Panc1 (cell line): ENCODE results near the gene GNLY. TPM values are rescaled to one million over a fixed set of nuclear protein-coding genes. Genes with fewer than 3 reads are reported as not detected.

Experiments used
- ATAC-seq: fragments of 200-7000 bp; cut with Tn5 transposase; 2 replicates; pipeline ENCODE4 v1.9.1; 2020; ENCODE audit warnings: mild to moderate bottlenecking, moderate library complexity
- BruUV-seq: library from RNA; stranded (reverse); fragments of 400-500 nt; replicated peaks from 2 replicates; lab custom pipeline; 2021; lab: Mats Ljungman, UMichigan
- CTCF ChIA-PET: fragments of 300-600 bp; sonication (Branson Sonifier 250); formaldehyde crosslinking; loops from one replicate; lab custom pipeline; 2022; ENCODE audit warnings: antibody characterized with exemption; lab: Charles Lee
- POLR2A ChIA-PET: fragments of 300-600 bp; sonication (Branson Sonifier 250); formaldehyde crosslinking; loops from one replicate; lab custom pipeline; 2022; ENCODE audit warnings: antibody characterized with exemption; lab: Charles Lee
- DNase-seq: peaks from one replicate; pipeline ENCODE4 v3.0.0-alpha.2; 2010; ENCODE audit warnings: low read depth, low spot score
- H3K27ac ChIP-seq: 2 replicates; pipeline ENCODE4 v1.5.1; 2011; ENCODE audit warnings: mild to moderate bottlenecking, low read length, inconsistent platforms
- H3K27me3 ChIP-seq: fragments of 200-500 bp; sonication (Bioruptor generic); 2 replicates; pipeline ENCODE4 v1.6.0; 2014; ENCODE audit warnings: low read length, inconsistent platforms; ENCODE audit not compliant: control insufficient read depth, insufficient read depth
- H3K36me3 ChIP-seq: fragments of 200-500 bp; sonication (Bioruptor generic); 2 replicates; pipeline ENCODE4 v1.5.1; 2014; ENCODE audit warnings: inconsistent platforms, mild to moderate bottlenecking, low read length, moderate library complexity; ENCODE audit not compliant: control insufficient read depth, insufficient read depth
- H3K4me1 ChIP-seq: 2 replicates; pipeline ENCODE4 v1.5.1; 2011; ENCODE audit warnings: inconsistent platforms, mild to moderate bottlenecking, low read length, moderate library complexity; ENCODE audit not compliant: control insufficient read depth, insufficient read depth
- H3K4me3 ChIP-seq, 2 experiments: 2 replicates each; pipeline ENCODE4 v1.5.1; 2011 to 2012; ENCODE audit warnings: low read depth in 2 of 2, low read length in 2 of 2, mild to moderate bottlenecking in 2 of 2, inconsistent platforms in 1 of 2, moderate library complexity in 1 of 2
- H3K9me3 ChIP-seq: fragments of 200-500 bp; sonication (Bioruptor generic); 2 replicates; pipeline ENCODE4 v1.5.1; 2014; ENCODE audit warnings: low read depth, mild to moderate bottlenecking, inconsistent platforms, low read length, moderate library complexity; ENCODE audit not compliant: control insufficient read depth, insufficient read depth
- POLR2AphosphoS5 ChIP-seq: IDR thresholded peaks from 2 replicates; pipeline ENCODE4 v1.6.1; 2012; ENCODE audit warnings: mild to moderate bottlenecking, low read depth, low read length, moderate library complexity
- SIN3A ChIP-seq: IDR thresholded peaks from 2 replicates; pipeline ENCODE4 v1.6.1; 2012; ENCODE audit warnings: low read depth, mild to moderate bottlenecking, low read length, moderate library complexity, borderline replicate concordance; ENCODE audit not compliant: insufficient read depth
- TCF7L2 ChIP-seq: IDR thresholded peaks from 2 replicates; pipeline ENCODE4 v1.6.1; 2011; ENCODE audit warnings: mild to moderate bottlenecking, low read depth, low read length, inconsistent platforms
- in situ Hi-C: cut with HindIII; loops from 2 replicates; pipeline ENCODE4 v1.10.0; 2016; ENCODE audit warnings: low sequenced_read_pairs, low pct_unique_long_range_greater_than_20kb
- intact Hi-C: fragments of 100-400 bp; cut with micrococcal nuclease; formaldehyde crosslinking; loops from one replicate; pipeline ENCODE4 v1.10.0; 2022; ENCODE audit not compliant: unreplicated experiment
- total RNA-seq: library from RNA; stranded (reverse); gene quantifications from one replicate; pipeline ENCODE4 v1.2.1, GENCODE V29; 2021; ENCODE audit not compliant: unreplicated experiment
- TF ChIP-seq, protein P1 (sequence below), 2 experiments: IDR thresholded peaks; 2 replicates each; pipeline ENCODE4 v1.6.1; 2011 to 2012; ENCODE audit warnings: low read depth in 2 of 2, control low read depth in 1 of 2, low read length in 1 of 2, mild to moderate bottlenecking in 1 of 2, moderate library complexity in 1 of 2; ENCODE audit not compliant: insufficient read depth in 1 of 2
- TF ChIP-seq, protein P2 (sequence below): fragments of 450-650 bp; IDR thresholded peaks from 2 replicates; pipeline ENCODE4 v1.5.1; 2017; ENCODE audit warnings: mild to moderate bottlenecking

Gene GNLY
- total RNA-seq, 1 experiment from 2014 or later = not detected

DNA sequence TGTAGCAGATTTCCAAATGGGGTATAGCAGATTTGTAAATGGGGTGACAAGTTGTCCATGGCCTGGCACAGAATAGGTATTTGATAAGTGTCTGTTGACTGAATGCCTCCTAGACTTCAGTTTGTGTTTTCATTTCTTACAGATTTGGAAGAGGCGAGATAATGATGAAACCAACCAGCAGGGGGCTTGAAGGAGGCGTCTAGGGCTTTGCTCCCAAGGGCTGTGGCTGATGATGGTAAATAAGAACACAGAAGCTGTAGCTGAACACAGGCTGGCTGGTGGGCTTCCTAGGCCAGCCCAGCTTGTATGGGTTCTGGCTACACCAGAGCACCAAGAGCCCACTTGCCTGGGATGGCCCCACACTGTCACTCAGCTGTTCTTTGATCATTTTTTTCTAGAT, 45.5 kb upstream of the GNLY start:
- Histone ChIP-seq H3K27me3 (no peaks in the 10 kb centered on the region), H3K36me3 (peaks cover 37% of the 10 kb centered on the region), H3K4me3 (no peak overlapping the region), H3K9me3 (no peaks in the 10 kb centered on the region), H3K4me1 (no peaks in the 10 kb centered on the region), H3K27ac (no peak overlapping the region)
- POLR2A ChIA-PET = no interaction called here
- CTCF ChIA-PET = interaction anchor here (0.6 kb wide), 2 partner anchors 8 to 34 kb away, joined by 3 read pairs; no protein-coding TSS in a partner anchor
- DNase-seq = no peak
- no TSS peak for BruUV-seq
- in situ Hi-C loops (no loop called here), intact Hi-C loops (no loop called here)
- TF ChIP-seq, protein P1, sequence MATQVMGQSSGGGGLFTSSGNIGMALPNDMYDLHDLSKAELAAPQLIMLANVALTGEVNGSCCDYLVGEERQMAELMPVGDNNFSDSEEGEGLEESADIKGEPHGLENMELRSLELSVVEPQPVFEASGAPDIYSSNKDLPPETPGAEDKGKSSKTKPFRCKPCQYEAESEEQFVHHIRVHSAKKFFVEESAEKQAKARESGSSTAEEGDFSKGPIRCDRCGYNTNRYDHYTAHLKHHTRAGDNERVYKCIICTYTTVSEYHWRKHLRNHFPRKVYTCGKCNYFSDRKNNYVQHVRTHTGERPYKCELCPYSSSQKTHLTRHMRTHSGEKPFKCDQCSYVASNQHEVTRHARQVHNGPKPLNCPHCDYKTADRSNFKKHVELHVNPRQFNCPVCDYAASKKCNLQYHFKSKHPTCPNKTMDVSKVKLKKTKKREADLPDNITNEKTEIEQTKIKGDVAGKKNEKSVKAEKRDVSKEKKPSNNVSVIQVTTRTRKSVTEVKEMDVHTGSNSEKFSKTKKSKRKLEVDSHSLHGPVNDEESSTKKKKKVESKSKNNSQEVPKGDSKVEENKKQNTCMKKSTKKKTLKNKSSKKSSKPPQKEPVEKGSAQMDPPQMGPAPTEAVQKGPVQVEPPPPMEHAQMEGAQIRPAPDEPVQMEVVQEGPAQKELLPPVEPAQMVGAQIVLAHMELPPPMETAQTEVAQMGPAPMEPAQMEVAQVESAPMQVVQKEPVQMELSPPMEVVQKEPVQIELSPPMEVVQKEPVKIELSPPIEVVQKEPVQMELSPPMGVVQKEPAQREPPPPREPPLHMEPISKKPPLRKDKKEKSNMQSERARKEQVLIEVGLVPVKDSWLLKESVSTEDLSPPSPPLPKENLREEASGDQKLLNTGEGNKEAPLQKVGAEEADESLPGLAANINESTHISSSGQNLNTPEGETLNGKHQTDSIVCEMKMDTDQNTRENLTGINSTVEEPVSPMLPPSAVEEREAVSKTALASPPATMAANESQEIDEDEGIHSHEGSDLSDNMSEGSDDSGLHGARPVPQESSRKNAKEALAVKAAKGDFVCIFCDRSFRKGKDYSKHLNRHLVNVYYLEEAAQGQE (IDR thresholded peaks at IDR 0.05; ENCODE audit: insufficient read depth in 1 of 2, low read depth in 2 of 2, low read length in 1 of 2) = no peak
- no peak for TF ChIP-seq POLR2AphosphoS5
- TF ChIP-seq TCF7L2 = no peak
- peak; percentile 63 for ATAC-seq

DNA sequence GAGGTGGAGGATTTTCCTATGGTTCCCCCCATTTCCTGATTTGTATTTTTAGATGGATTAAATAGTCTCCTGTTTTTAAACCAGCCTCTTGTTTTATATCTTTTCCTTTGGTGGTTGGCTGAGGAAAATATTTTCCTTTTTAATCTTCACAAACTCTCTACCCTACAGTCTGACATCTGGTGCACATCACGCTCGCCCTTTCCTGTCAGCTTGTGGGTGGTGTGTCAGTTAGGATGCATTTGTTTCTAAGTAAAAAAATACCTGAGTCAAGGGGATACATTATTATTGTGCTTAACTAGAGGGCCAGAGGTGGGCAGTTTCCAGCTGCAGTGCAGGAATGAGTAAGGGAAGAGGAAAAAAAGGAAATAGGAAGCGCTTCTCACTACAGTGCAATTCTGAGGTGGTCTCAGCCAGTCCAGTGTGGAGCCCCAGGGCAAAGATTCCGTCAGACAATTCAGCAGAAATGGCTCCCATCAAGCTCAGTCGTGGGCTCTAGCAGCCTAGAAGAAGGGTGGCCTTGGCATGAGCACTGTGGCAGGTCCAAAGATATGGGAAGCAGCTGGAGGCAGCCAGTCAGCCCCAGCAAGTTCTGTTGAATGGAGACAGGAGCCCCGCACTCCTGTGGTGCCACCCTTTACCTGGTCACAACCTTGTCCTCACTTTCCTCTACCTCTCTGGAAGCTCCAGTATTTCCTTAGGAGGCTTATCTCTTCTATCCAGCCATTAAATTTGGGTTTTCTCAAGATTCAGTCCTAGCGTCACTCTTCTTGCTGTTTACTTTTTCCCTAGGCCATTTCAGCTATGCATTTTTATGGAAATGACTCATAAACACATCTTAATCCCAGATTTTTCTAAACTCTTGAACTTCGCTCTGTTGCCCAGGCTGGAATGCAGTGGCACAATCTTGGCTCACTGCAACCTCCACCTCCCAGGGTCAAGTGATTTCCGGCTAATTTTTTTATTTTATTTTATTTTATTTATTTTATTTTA, 44.7 kb upstream of the GNLY start:
- CTCF ChIA-PET = no interaction called here
- TF ChIP-seq POLR2AphosphoS5 = no peak
- TF ChIP-seq, protein P1 (IDR thresholded peaks at IDR 0.05; ENCODE audit: insufficient read depth in 1 of 2, low read depth in 2 of 2, low read length in 1 of 2) = no peak
- no peak for TF ChIP-seq SIN3A
- TF ChIP-seq TCF7L2 = no peak
- TF ChIP-seq, protein P2, sequence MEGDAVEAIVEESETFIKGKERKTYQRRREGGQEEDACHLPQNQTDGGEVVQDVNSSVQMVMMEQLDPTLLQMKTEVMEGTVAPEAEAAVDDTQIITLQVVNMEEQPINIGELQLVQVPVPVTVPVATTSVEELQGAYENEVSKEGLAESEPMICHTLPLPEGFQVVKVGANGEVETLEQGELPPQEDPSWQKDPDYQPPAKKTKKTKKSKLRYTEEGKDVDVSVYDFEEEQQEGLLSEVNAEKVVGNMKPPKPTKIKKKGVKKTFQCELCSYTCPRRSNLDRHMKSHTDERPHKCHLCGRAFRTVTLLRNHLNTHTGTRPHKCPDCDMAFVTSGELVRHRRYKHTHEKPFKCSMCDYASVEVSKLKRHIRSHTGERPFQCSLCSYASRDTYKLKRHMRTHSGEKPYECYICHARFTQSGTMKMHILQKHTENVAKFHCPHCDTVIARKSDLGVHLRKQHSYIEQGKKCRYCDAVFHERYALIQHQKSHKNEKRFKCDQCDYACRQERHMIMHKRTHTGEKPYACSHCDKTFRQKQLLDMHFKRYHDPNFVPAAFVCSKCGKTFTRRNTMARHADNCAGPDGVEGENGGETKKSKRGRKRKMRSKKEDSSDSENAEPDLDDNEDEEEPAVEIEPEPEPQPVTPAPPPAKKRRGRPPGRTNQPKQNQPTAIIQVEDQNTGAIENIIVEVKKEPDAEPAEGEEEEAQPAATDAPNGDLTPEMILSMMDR = no peak
- in situ Hi-C loops (no loop called here), intact Hi-C loops (no loop called here)
- H3K4me1 ChIP-seq = no peaks in the 10 kb centered on the region
- H3K27ac ChIP-seq = no peak overlapping the region
- H3K36me3 ChIP-seq = peaks cover 33% of the 10 kb centered on the region
- no peak for DNase-seq
- ATAC-seq = peak; percentile 54
- POLR2A ChIA-PET = interaction anchor here (0.7 kb wide), 1 partner anchor 161 kb away, joined by 4 read pairs; no protein-coding TSS in a partner anchor
- no peak overlapping the region for H3K4me3 ChIP-seq
- no peaks in the 10 kb centered on the region for H3K9me3 ChIP-seq
- no peaks in the 10 kb centered on the region for H3K27me3 ChIP-seq
- no TSS peak for BruUV-seq
